ENCODE data around the gene PDZRN3.

The PDZRN3 gene

GRCh38 chr3:73398084-73398483 is 226.7 kb downstream of the PDZRN3 start:
- no peak for DNase-seq (ENCODE audit: low read depth in 2 of 2, low spot score in 1 of 2)

DNA sequence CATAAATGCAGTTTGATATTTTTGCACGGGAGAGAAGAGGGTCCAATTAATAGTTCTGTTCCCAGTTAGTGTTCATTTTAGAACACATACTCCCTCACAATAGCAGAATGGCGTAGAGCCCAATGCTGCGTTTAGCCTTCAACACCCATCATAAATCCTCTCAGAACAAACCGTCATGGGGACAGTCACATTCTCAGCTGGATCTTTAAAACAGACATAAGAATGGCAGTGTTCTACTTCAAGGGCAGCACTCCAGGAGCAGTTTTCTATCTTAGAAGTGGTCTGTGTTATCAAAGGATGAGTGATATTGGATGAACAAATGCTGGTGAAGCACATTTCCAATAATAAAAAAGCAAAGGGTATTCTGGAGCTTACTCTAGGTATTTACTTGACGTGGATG is 230.5 kb downstream of the PDZRN3 start:
- DNase-seq (ENCODE audit: low read depth in 2 of 2, low spot score in 1 of 2) = no peak

DNA sequence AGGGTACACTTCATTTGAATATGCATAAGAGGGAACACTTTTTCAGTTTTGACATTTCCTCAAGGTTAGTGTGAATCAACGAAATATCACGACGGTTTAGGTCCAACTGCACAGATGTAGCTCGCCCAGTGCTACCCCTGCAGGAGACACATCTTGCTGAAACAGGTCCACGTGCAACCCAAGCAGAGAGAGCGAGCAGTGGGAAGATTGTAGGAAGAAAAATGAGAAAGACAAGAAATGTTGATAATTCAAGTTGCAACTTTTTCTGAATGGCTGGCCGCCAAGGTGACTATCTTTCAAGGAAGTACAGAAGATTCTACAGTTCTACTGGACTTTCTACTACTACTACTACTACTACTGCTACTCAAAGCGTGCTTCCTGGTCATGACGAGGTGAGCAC is 231.7 kb downstream of the PDZRN3 start:
- DNase-seq (ENCODE audit: low read depth in 2 of 2, low spot score in 1 of 2) = no peak

DNA sequence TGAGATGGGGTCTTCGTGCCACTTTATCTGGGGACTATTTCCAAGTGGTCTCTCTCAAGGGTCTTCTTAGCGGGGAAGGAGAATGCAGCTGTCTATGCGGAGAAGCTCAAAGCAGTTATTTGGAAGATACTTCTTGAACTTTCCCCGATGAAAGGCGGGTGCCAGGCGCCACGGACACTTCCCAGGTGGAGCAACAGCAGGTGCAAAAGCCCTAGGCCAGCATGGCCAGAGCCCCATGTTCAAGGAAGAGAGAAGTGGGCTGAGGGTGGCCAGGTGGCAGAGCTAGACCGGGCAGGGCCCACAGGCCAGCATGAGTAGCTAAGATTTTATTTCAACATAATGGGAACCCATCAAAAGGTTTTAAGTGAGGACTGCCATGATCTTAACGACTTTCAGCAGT is 232.8 kb downstream of the PDZRN3 start:
- DNase-seq (ENCODE audit: low read depth in 2 of 2, low spot score in 1 of 2) = no peak

DNA sequence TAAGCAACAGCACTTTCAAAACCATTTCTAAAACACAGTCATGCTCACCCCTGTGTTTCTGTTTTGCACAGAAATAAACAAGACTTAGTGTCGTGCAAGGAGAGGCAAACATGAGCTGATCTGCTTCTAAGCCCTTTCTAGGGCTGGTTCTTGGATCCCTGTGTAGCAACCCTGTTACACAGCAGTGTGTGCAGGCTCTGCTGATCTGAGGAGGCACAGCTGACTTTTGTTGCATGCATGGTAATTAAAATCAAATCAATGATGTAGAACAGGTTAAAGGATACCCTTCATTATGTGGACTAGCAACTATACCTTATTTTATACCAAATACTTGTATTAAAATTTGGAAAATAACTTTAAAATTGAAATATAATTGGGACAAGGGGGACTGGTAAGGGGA is 234.8 kb downstream of the PDZRN3 start:
- DNase-seq (ENCODE audit: low read depth in 2 of 2, low spot score in 1 of 2) = no peak

DNA sequence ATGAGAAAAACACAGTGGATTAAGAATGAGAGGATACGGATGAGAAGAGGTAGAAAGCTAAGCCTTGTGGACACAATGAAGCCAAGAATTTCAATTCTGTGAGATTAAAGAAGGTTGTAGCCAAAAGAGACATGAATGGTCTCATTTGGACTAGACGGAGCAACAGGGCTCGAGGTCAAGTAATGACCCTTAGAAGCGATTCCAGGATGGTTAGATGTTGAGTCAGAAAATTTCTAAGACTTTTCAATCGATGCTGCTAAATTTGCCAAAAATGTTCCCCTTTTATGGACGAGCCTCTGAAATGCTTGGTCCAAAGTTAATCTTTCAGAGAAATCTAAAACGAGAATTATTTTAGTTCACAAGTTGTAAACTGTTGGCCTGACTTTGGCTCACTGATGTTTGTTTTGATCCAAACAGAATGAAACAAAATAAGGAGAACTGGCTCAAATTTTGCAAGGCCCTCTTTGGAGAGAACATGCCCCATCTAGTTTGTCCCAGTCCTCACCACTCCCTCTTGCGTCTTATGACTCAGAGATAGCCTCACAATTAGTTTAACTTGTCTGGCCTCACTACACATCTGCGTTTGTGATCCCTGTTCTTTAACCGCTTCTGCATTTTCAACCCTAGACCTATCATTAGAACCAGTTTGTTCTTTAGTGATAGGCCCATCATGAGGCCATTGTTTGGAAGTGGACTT is 235.5 kb downstream of the PDZRN3 start:
- no peak for DNase-seq (ENCODE audit: low read depth in 2 of 2, low spot score in 1 of 2)

- DNase-seq (ENCODE audit: low read depth in 2 of 2, low spot score in 1 of 2) = no peak
These were observed 239.2 kb downstream of the PDZRN3 start for GRCh38 chr3:73385568-73385967.

DNA sequence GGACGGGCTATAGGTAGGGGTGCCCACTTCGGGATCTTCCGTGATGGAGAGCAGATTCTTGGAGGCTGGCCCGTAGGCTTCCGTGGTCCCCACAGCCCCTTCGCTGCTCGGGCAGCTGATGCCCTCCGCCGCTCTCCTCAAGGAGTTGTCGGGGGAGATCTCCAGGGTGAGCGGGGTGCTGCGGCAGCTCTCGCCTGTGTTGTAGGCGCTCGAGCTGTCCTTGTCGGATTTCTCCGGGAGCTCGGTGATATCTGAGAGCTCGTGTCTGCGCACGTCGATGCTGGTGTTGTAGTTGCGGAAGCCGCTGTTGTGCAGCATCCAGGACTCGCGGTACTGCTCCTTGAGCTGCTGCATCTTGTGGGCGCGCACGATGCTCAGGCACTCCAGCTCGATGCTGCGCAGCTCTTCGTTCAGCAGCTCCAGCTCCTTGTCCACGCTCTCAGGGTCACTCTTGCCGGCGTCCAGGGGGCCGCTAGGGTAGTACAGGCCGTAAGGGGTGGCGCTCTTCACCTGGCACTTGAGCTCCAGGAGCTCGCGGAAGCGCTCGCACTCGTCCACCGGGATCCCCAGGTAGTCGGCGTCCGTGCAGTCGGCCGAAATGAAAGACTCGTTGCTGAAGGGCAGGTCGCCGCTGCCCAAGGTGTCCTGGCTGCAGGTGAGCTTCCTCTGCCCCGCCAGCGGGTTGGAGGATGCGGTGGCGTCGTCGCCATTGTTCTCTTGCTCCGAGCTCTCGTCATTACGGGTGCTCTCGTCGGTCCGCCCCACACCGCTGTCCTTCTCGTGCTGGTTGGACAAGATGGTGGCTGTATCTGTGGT is 240.4 kb downstream of the PDZRN3 start:
- DNase-seq (ENCODE audit: low read depth in 2 of 2, low spot score in 1 of 2) = no peak

DNA sequence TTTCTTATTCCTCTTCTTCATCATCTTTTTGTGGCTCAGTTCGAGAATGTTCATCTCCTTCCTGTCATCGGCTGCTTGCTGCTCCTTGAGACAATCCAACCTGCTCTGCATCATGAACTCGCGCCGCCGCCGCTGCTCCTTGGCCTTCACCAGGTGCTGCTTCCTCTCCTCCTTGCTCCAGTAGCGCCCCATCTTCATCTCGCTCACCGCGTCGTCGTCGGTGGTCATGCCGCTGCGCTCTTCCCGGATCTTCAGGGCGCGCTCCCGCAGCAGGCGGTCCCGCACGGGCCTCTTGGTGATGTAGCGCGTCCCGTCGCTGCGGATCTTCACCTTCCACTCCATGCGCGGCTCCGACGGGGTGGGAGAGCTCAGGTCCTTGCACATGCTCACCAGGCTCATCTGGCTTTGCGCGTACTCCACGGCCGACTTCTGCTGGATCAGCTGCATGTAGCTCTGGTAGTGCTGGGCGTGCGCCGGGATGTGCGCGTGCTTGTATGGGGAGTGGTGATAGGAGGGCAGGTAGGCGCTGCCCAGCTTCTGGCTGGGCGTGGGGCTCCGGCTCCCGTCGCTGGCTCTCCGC is 241.2 kb downstream of the PDZRN3 start:
- no peak for DNase-seq (ENCODE audit: low read depth in 2 of 2, low spot score in 1 of 2)

GRCh38 chr3:73381551-73381950 is 243.2 kb downstream of the PDZRN3 start:
- DNase-seq (ENCODE audit: low read depth in 2 of 2, low spot score in 1 of 2) = no peak

- no peak for DNase-seq (ENCODE audit: low read depth in 2 of 2, low spot score in 1 of 2)
These were observed 243.8 kb downstream of the PDZRN3 start for GRCh38 chr3:73380735-73381532.

DNA sequence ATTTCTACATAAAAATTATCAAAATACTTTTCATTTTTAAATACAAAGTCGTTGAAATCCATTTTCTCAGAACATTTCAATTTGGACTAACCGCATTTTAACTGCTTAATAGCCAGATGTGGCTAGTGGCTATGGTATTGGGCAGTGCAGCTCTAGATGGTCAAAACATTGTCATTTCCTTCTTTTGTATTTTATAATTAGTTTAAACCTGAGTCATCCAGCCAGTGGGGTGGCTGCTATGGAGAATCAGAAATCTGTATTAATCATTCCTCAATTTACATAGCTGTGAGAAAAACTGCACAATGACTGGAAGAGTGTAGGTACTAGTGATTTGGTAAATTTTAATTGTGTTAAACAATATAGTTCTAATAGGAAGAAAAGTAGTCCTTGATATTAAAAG is 245.3 kb downstream of the PDZRN3 start:
- DNase-seq (ENCODE audit: low read depth in 2 of 2, low spot score in 1 of 2) = no peak

DNA sequence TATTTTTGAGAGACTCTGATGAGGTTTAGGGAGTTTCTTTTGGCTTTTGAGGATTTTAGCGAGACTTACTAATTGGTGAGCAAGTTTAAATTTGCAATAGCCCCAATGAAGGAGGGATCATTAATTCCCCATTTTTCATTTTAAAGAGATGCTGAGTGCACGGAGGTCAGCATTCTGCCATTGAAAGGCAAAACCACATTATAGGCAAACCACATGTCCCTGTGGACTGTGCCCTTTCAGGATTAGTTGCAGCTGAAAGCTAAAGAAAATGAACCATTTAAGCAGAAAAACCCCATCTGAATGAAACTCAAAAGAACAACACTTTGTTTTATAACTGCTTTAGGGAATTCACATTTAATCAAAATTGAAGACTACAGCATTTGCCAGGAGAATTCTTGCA is 246.5 kb downstream of the PDZRN3 start:
- no peak for DNase-seq (ENCODE audit: low read depth in 2 of 2, low spot score in 1 of 2)

- no peak for DNase-seq (ENCODE audit: low read depth in 2 of 2, low spot score in 1 of 2)
These were observed 258.9 kb downstream of the PDZRN3 start for GRCh38 chr3:73365756-73366397.

DNA sequence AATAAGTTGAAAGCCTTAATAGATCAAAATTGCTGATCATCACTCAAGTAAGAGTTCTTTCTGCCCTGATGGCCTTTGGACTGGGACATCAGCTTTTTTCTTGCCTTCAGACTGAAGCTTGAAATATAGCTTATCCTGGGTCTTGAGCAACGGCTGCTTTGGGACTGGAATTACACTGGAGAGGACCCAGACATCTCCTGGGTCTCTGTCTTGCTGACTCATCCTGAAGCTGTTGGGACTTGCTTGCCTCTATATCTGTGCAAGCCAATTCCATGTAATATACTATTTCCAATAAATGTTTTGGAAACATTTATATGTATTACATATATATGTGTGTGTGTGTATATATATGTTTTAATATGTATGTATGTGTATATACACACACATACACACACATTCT is 260.2 kb downstream of the PDZRN3 start:
- no peak for DNase-seq (ENCODE audit: low read depth in 2 of 2, low spot score in 1 of 2)

- no peak for DNase-seq (ENCODE audit: low read depth in 2 of 2, low spot score in 1 of 2)
These were observed 261.6 kb downstream of the PDZRN3 start for GRCh38 chr3:73363093-73363492.

DNA sequence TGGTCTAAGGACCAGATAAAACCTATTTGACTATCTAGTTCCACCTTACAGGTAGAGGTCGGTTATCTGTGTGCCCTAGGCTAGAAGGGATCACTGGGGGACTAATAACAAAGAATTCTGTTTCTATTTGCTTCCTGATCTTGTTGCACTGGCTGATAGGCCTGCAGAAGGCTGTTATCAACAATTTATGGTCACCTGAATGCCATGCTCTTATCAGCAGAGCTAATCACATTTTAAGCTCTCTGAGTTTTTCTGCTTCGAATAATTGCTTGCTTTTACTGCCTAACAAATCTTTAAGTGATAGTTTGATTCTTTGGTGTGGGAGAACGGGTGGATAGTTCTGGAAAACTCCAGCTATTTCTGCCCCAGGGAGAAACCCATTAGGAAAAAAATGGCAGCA is 263.1 kb downstream of the PDZRN3 start:
- DNase-seq (ENCODE audit: low read depth in 2 of 2, low spot score in 1 of 2) = no peak

GRCh38 chr3:73353649-73354217 is 271.0 kb downstream of the PDZRN3 start:
- DNase-seq (ENCODE audit: low read depth in 2 of 2, low spot score in 1 of 2) = no peak

GRCh38 chr3:73352841-73353645 is 271.7 kb downstream of the PDZRN3 start:
- DNase-seq (ENCODE audit: low read depth in 2 of 2, low spot score in 1 of 2) = no peak

All from stimulated activated CD8-positive, alpha-beta memory T cell treated with anti-CD3 and anti-CD28 coated beads, Interleukin-4, amount 100 ng/mL, for 4 hours (primary cell).